Measurements from ENCODE around the gene CASP2.

CASP2 gene

DNA sequence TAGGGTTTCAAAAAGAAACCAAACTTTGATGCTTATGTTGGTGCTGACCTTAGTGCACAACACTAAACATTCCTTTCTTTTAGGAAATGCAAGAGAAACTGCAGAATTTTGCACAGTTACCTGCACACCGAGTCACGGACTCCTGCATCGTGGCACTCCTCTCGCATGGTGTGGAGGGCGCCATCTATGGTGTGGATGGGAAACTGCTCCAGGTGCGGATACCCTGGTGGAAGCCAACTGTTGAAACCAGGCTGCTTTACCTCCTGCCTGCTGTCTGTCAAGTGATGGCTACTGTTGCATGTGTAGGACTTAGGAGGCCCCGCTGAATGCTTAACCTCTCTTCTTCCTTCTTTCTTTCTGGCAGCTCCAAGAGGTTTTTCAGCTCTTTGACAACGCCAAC is 11.7 kb downstream of the CASP2 start:
- peak; percentile 70 for DNase-seq

DNA sequence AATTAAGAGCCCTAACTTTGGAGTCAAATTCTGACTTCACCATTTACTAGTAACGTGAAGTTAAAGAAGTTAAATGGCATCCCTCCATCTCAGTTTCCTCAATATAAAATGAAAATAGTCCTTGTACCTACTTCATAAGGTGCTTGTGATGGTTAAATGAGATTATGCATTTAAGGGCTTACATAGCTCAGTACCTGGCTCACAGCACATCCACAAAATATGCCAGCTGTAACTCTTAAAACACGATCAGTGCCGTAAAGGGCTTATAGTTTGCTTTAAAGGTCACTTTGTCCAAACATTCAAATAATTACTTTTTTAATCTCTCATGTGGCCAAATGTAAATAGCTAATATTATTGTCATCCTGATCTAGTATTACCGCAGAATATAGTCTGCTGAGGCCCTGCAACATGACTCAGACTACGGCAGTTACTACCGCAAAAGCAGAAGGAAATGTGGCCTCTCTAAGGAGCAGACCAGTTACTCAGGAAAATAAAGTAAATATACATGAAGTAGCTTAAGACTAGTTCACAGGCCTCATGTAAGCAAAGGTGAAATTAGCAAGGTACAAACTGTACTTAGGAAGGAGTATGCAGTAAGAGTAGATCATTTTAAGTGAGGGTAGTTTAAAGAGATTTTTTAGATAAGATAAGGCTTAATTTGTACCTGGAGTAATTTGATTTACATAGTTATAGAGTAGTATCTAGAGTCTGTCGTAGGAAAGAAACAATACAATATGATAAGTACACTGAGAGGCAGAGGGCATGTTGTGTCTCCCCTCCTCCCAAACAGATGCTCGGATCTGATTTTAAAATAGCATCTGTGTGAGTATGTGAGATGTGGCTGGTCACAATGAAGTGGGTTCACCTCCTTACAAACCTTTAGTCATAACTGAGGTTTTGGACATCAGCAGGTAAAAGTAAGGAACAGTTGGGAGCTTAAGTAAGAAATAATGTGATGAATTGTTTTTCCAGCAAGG is 13.1 kb downstream of the CASP2 start:
- no peak for DNase-seq

DNA sequence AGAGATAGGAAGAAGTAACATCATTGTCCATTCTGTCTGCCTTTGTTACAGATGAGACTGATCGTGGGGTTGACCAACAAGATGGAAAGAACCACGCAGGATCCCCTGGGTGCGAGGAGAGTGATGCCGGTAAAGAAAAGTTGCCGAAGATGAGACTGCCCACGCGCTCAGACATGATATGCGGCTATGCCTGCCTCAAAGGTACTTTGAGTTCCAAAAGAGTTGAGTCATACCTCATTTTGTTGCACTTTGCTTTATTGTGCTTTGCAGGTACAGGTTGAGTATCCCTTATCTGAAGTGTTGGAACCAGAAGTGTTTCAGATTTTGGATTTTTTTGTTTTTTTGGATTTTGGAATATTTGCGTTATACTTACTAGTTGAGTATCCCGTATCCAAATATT is 15.6 kb downstream of the CASP2 start:
- no peak for DNase-seq

DNA sequence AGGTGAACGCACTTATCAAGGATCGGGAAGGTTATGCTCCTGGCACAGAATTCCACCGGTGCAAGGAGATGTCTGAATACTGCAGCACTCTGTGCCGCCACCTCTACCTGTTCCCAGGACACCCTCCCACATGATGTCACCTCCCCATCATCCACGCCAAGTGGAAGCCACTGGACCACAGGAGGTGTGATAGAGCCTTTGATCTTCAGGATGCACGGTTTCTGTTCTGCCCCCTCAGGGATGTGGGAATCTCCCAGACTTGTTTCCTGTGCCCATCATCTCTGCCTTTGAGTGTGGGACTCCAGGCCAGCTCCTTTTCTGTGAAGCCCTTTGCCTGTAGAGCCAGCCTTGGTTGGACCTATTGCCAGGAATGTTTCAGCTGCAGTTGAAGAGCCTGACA is 16.8 kb downstream of the CASP2 start:
- no peak for DNase-seq

DNA sequence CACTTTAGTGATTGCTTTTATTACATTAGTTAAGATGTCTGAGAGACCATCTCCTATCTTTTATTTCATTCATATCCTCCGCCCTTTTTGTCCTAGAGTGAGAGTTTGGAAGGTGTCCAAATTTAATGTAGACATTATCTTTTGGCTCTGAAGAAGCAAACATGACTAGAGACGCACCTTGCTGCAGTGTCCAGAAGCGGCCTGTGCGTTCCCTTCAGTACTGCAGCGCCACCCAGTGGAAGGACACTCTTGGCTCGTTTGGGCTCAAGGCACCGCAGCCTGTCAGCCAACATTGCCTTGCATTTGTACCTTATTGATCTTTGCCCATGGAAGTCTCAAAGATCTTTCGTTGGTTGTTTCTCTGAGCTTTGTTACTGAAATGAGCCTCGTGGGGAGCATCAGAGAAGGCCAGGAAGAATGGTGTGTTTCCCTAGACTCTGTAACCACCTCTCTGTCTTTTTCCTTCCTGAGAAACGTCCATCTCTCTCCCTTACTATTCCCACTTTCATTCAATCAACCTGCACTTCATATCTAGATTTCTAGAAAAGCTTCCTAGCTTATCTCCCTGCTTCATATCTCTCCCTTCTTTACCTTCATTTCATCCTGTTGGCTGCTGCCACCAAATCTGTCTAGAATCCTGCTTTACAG is 17.4 kb downstream of the CASP2 start:
- DNase-seq: peak; percentile 76

DNA sequence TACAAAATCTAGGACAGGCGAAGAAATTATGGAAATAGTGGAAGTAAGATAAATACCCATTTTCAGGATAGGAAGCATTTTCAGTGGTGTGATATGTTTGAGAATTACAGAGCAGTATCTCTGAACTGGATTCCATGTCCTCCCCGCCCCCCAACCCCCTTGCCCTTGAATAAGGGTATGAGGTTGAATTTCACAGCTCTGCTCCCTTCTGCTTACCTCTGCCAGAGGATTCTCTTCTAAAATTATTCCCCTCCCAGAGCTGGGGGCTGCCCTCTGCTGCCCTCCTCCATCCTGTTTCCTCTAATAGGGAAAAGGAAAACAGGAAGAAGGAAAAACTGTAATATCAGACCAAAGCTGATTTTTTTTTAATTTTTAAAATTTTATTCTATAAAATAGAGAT is 20.5 kb downstream of the CASP2 start:
- no peak for DNase-seq

DNA sequence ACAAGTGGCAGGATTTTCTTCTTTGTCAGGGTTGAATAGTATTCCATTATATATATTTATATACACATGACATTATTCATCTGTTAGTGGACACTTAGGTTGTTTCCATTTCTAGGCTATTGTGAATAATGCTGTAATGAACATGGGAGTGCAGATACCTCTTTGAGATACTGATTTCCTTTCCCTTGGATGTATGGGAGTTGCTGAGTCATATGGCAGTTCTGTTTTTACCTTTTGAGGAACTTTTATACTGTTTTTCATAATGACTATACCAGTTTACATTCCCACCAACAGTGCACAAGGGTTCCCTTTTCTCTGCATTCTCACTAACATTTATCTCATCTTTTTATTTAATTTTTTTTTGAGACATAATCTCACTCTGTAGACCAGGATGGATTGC is 26.0 kb downstream of the CASP2 start:
- DNase-seq: no peak

DNA sequence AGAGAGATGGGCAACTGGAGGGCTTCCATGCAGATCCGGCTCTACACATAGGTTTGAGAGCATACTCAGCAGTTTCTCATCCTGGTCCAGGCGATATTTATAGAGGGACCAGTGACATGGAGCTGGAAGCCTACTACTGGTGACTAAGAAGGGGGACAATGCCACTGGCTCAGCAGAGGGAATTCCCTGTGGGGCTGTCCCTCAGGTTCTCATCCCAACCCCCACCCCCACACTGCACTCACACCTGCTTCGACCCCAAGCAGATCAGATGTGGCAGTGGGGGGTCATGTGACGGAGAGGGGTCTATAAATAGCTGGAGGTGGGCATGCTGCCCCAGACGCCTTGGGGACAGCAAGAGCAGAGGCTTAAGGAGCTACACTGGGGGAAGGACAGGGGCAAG is 27.6 kb downstream of the CASP2 start, which contains the start of gene CLCN1:
TSS of gene CLCN1 (plus strand) at position 336 of the 400 bp plus-strand sequence. CDS start 102 bp downstream, outside the sequence.
- DNase-seq: no peak

DNA sequence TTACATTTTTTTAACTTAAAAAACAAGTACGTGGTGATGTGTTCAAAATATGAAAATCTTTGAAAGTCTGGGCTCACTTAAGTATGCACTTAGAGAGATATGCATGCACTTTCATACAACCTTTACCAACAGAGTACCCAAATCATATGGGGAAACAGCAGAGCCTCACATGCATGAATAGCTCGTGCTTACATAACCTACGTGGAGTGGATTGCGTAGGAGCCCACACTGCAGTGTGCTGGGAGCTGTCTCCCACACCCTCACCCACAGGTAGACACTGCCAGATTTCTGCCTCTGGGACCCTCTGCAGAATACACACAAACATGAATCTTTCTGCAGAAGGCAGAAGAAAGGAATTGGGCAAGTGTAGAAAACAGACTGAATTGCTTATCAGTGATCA is 28.3 kb downstream of the CASP2 start:
- no peak for DNase-seq

DNA sequence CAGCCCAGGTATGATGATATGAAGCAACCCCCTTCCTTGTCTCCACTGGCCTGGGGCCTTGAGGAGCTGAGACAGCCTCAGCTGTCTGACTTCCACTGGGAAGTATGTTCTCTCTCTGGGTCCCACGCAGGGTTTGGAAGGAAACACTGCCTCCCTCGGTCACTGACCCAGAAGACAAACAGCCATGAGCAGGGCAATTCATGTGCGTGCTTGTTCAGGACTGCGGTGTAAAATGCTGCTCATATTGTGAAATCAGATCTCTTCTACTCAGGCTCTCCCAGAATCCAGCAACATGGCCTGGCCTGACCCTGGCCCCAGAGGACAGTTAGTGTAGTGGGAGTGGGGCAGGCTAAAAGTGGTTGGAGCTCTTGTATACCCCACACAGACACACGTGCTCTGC is 30.5 kb downstream of the CASP2 start:
- no peak for DNase-seq

DNA sequence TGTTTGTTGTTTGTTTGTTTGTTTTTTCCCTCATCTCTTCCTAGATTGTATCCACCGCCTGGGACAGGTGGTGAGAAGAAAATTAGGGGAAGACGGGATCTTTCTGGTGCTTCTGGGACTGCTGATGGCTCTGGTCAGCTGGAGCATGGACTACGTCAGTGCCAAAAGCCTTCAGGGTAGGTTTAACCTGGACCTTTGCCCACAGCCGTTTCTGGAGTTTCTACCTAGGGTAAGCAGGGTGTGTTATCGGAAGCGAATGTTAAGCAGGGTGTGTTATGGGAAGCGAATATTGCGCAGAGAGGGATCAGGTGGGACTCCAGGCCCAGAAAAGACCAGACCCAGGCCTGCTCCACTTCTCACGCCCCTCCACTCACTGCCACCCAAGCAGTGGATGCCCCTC is 32.5 kb downstream of the CASP2 start:
- no peak for DNase-seq

DNA sequence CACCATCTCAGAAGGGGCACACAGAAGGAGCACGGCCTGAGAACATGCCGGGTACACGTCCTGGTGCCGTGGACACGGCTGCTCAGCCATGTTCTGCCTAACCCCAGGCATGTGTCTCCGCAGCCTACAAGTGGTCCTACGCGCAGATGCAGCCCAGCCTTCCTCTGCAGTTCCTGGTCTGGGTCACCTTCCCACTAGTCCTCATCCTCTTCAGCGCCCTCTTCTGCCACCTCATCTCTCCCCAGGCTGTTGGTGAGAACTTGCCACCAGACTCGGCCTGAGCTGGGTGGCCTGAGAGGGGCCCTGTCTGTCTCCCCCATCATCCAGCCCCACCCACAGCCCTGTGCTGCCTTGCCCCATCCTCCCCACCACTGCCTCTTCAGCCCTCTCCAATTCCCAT is 33.1 kb downstream of the CASP2 start:
- no peak for DNase-seq

DNA sequence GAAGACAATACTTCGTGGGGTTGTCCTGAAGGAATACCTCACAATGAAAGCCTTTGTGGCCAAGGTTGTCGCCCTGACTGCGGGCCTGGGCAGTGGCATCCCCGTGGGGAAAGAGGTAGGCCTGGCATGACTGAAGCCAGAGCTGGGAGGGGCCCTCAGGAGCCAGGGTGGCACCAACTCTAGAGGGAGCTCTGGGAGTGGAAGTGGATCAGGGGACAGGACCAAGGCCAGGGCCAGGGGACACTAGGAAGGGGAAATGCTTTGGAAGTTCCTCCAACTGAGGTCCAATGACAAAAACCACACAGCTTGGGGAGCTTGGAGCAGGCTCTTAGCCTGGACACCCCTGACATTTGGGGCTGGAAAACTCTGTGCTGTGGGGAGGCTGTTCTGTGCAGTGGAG is 33.6 kb downstream of the CASP2 start:
- no peak for DNase-seq

DNA sequence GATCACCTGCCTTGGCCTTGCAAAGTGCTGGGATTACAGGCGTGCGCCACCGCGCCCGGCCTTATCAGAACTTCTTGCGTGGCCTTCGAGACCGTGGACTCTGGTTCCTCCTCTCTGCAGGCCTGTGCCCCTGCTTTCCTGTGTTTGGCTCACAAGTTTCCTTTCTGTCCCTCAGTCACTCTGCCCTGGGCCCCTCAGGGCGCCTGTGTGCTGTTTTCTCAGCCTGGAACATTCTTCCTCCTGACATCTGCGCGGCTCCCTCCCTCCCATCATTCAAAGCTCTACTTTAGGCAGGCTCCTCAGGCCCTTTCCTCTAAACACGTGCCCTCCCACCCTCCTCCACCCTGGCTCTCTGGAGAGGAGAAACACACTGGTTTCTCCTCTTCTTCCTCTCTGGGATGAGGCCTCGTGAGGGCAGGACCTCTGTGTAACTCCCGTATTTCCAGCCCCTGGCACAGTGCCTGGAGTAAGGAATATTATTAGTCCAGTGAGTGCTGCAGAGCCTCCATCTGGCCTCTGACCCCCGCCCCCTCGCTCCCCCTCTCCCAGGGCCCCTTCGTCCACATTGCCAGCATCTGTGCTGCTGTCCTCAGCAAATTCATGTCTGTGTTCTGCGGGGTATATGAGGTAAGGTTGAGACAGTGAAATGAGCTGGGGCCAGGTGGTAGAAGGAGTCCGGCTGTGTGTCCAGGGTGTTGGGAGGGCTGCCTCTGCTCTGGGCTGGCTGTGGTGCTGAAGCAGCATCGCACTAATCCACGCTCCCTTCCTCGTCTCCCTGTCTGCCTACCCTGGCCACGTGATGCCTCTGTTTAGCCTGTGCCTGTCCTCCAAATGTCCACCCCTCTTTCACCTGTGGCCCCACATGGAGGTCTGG is 34.8 kb downstream of the CASP2 start:
- no peak for DNase-seq

DNA sequence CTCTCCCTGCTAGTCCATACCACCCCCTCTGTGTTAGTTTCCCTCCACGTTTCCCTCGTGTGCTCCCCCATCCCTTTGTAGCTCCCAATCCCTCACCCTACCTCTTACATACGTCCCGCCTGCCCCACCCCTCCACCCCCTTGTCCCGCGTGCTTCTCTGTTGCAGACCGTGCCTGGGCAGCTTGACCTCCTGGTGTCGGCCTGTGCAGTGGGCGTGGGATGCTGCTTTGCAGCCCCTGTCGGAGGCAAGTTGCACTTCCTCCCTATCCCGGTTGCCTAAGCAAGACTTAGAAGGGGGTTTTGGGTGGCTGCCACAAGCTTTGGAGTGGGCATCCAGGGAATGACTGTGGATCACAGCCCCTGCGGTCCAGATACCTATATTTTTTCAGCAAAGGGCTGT is 35.5 kb downstream of the CASP2 start:
- DNase-seq: no peak

DNA sequence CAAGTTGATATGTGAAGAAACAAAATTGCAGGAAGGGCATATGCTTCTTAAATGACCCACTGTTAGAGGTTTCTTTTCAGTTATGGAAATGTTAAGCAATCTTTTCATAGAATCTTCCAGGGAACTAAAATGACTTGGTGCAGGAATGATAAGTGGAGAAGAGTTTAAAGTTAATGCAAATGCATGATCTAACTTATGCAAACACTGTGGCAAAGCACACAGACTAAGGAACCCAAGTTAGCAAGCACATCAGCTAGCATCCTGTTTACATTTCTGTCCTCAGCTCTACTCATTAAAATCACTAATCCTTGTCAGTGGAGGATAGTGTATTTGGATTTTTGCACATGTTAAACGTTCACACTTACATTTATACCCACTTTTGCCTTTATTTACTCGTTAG is 37.1 kb downstream of the CASP2 start:
- no peak for DNase-seq

DNA sequence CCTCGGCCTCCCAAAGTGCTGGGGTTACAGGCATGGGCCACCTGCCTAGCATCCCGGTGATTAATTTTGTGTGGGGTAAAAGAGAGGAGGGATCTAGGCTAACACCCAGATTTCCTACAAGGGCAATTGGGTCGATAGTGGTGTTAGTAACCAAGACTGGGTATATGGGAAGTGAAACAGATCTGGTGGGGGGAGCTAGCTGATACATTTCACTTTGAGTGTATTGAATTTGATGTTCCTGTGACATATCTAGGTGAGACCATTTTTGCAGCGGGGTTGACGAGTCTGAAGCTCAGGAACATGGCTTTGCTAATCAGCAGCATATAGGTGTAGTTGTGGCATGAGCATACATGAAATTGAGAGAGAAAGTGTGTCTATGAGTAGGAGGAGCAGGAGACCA is 39.8 kb downstream of the CASP2 start:
- DNase-seq: no peak

DNA sequence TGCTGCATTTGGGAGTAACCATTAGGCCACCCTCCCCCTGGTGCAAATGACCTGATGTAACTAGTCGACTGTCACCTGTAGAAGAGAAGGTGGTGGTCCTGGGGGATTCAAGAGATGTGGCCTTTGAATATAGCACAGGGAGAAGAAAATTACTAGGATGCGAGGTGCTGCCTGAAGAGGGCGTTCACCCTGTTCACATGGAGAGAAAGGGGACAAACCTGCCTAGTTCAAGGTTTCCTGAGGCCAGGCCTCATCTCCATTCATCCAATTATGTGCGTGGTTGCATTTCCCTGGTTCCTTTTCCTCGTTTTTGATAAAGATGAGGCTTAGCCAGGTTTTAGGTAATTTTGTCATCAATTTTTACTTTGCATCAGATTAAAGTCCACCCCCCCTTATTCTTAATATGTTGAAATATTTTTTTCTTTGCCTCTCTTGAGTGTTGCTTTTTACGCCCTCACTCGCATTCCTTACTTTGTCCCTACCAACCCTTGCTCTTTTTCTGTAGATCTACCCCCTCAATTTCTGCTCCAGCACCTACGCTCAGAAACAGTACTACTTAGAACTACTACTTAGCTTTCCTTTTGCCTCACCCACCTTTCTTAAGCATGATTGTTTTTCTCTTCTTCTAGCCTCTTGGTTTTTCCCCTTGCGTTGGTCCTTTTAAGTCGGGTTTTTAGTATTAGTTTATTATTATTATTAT is 41.5 kb downstream of the CASP2 start:
- DNase-seq: no peak

DNA sequence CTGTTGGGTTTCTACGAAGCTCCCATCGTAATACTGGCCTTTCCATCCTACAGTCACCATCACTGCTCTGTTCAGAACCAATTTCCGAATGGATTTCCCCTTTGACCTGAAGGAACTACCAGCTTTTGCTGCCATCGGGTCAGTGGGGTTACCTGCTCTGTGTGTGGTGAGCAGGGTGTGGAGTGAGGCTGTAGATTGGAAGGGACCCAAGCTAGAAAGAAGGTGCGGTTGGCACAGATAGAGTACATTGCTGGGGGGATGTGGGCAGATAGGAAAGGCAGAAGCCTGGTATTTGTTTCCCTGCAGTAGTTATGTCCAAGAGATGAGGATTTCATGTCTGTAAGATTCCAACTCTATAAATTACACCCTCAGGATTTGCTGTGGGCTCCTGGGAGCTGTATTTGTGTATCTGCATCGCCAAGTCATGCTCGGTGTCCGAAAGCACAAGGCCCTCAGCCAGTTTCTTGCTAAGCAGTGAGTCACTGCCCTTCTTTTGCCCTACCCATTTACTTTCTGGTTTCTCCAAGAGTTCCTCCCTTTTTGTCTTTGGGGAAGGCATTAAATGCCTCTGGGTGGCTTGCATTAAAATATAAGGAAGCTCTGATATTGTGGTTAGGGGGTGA is 43.1 kb downstream of the CASP2 start:
- no peak for DNase-seq

DNA sequence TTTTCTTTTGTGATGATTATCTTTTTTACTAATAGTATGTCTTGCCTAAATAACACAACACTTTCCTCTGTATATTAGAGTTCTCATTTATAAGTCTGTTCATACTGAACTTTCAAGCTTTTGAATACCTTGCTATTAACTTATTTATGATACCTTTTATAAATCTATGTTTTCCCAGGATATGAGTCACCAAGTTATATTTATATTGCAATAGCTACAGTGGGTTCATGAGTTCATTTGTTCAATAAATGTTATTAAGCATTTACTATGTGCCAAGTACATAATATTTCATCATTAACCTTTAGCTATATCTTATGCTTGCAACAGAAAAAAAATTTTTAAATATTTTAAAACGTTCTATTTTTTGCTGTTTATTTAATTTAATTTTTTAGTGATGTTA is 46.1 kb downstream of the CASP2 start:
- DNase-seq: no peak

DNA sequence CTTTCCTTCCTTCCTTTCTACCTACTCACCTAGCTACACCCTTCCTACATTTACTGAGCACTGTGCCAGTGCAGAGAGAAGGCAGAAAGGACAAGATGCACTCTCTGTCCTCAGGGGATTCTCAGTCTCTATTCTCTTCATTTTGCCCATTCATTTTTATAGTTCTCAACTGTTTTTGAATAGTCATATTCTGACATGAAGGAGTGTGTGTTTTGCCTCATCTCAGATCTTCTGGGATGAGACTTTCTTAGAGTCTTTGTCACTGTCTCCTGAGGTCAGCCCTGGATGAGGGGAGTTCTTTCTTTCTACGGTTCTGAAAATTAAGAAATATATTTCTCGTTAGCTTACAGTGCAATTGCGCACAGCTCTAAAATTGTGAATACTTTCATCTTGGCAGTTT is 49.1 kb downstream of the CASP2 start:
- DNase-seq: no peak

DNA sequence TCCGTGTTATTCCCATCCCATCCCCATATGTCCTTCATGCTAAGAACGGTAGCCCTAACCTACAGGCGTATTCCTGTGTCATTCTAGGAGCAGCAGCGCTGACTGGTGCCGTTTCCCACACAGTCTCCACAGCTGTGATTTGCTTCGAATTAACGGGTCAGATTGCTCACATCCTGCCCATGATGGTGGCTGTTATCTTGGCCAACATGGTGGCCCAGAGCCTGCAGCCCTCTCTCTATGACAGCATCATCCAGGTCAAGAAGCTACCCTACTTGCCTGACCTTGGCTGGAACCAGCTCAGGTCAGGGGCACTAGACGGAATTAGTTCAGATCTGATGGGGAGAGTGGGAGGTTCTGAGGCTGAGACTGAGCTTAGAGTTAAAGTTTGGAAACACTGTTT is 53.7 kb downstream of the CASP2 start:
- DNase-seq: no peak

Measured in activated CD4-positive, alpha-beta T cell treated with anti-CD3 and anti-CD28 coated beads, Interleukin-2, amount 50 U/mL, for 1 hour (primary cell).